Gastroesophageal sphincter (tissue), 4 donors: ENCODE data around the gene TSPEAR. TPM values are rescaled to one million over a fixed set of nuclear protein-coding genes. Genes with fewer than 3 reads are reported as not detected.

Experiments used
- ATAC-seq: fragments of 150-250 bp; one replicate; pipeline ENCODE4 v1.9.1; 2016; ENCODE audit warnings: mild to moderate bottlenecking, moderate library complexity
- H3K27ac ChIP-seq, 4 donors: fragments of 200-600 bp; sonication (generic) in 3 of 4; 1 replicate in 3 of 4; 2 replicates in 1 of 4; pipeline ENCODE4 v1.5.1; 2016 to 2019
- H3K27me3 ChIP-seq: fragments of 200-600 bp; sonication (generic); one replicate; pipeline ENCODE4 v1.5.1; 2019
- H3K36me3 ChIP-seq, 2 donors: fragments of 200-600 bp; sonication (generic); one replicate each; pipeline ENCODE4 v1.5.1; 2019; ENCODE audit warnings: control low read depth in 1 of 2
- H3K4me1 ChIP-seq, 3 donors: fragments of 200-600 bp; sonication (generic); 1 replicate in 2 of 3; 2 replicates in 1 of 3; pipeline ENCODE4 v1.5.1; 2016 to 2019; ENCODE audit warnings: control low read depth in 2 of 3
- H3K4me3 ChIP-seq, 2 donors: fragments of 200-600 bp; sonication (generic); one replicate each; pipeline ENCODE4 v1.5.1; 2019; ENCODE audit warnings: mild to moderate bottlenecking in 1 of 2, moderate library complexity in 1 of 2
- H3K9me3 ChIP-seq, 3 donors: fragments of 200-600 bp; sonication (generic); one replicate each; pipeline ENCODE4 v1.5.1; 2017 to 2019; ENCODE audit warnings: control low read depth in 2 of 3
- EP300 ChIP-seq: sonication (generic); formaldehyde crosslinking; IDR thresholded peaks from one replicate; pipeline ENCODE4 v1.6.1; 2017; ENCODE audit warnings: antibody characterized with exemption, mild to moderate bottlenecking
- POLR2A ChIP-seq, 2 donors: fragments of 450-650 bp; IDR thresholded peaks; one replicate each; pipeline ENCODE4 v1.6.1; 2017; ENCODE audit warnings: antibody characterized with exemption in 2 of 2, mild to moderate bottlenecking in 2 of 2, moderate library complexity in 1 of 2
- POLR2AphosphoS5 ChIP-seq: sonication (generic); formaldehyde crosslinking; IDR thresholded peaks from one replicate; pipeline ENCODE4 v1.6.1; 2017; ENCODE audit warnings: antibody characterized with exemption
- WGBS, 2 donors: methylation state at CpG; one replicate each; pipeline ENCODE4 v1.1.5; 2018; ENCODE audit warnings: low coverage in 1 of 2; 5-methylcytosine and 5-hydroxymethylcytosine counted together
- total RNA-seq, 4 donors: library from RNA; depleted of rRNA; stranded (reverse); fragments of >200 nt; gene quantifications; one replicate each; pipeline ENCODE4 v1.1.0, GENCODE V29; 2016
- TF ChIP-seq, protein P1 (sequence below), 4 experiments: fragments of 200-600 bp in 2 of 4; fragments of 450-650 bp in 2 of 4; sonication (generic) in 1 of 4; IDR thresholded peaks; one replicate each; pipeline ENCODE4 v1.5.1; 2017 to 2019; ENCODE audit warnings: antibody characterized with exemption in 4 of 4, mild to moderate bottlenecking in 2 of 4, moderate library complexity in 2 of 4

TSPEAR gene
- total RNA-seq, 4 donors from 2014 or later, result not detected

DNA sequence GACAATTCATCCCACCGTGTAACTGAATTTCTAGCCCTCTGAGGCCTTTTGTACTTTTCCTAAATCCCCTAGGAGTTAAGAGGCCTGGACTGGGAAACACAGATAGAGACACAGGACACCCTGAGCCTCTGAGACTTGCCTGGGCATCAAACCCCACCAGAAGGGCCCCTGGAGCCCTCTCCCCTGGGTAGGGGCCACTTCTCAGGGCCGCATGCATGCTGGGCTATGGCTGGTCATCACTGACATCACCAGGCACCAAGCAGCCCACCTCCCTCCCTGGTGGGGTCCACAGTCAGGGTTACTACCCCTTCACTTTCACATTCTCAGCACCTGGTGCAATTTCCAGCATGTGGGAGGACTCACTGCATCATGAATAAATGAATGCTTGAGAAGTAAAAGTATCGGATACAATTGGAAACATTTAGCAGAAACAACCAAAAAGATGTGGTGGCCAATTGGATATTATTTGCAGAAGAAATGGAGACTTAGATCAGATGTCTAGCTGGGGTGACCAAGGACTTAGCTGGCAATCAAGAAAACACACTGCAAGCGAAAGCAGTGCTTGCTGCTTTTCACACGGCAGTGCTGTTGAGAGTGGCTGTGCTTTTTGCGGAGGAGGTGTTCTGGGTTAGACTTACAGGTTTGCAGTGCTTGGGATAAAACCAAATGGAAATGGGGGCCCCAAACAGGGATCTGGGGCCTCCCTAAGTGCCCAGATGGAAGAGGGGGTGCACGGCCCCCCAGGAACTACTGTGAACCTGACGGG, 111.9 kb downstream of the TSPEAR start:
- TF ChIP-seq POLR2A (IDR thresholded peaks at IDR 0.05) (no peak), EP300 (no peak), POLR2AphosphoS5 (no peak)
- no peak for ATAC-seq
- H3K4me1 ChIP-seq, result no peaks in the 10 kb centered on the region
- H3K27ac ChIP-seq, result no peak overlapping the region
- WGBS, 2 donors, result 73 to 93% methylated on average over 5 to 6 of the region's 8 CpGs
- no peaks in the 10 kb centered on the region for H3K36me3 ChIP-seq
- H3K4me3 ChIP-seq, result no peak overlapping the region
- H3K9me3 ChIP-seq, result peaks cover 0 to 12% (median 0%) of the 10 kb centered on the region in 3 donors
- peaks cover 76% of the 10 kb centered on the region for H3K27me3 ChIP-seq

DNA sequence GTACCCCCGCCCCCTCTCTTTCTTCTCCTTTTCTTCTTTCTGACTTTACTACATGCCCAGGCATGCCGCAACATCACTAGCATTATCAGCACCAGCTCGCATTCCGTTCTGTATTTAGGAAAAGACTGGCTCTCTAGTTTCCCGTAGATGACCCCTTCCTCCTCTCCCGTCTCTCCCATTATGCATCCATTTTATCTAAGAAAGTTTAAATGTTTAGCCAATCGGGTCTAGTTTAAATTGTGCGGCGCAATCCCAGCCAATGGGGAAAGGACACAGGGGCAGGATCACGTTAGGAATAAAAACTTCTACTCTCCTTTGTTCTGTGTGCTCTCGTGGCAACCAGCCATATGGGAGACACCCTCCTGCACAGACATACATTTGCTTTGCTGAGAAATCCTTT, 113.3 kb downstream of the TSPEAR start:
- no peak overlapping the region for H3K4me3 ChIP-seq
- no peaks in the 10 kb centered on the region for H3K4me1 ChIP-seq
- H3K9me3 ChIP-seq, result peaks cover 0 to 12% (median 0%) of the 10 kb centered on the region in 3 donors
- WGBS, 2 donors, result 67 to 71% methylated on average over 6 to 11 of the region's 11 CpGs
- no peak overlapping the region for H3K27ac ChIP-seq
- H3K27me3 ChIP-seq, result peaks cover 67% of the 10 kb centered on the region
- no peaks in the 10 kb centered on the region for H3K36me3 ChIP-seq
- no peak for ATAC-seq
- TF ChIP-seq, protein P1, sequence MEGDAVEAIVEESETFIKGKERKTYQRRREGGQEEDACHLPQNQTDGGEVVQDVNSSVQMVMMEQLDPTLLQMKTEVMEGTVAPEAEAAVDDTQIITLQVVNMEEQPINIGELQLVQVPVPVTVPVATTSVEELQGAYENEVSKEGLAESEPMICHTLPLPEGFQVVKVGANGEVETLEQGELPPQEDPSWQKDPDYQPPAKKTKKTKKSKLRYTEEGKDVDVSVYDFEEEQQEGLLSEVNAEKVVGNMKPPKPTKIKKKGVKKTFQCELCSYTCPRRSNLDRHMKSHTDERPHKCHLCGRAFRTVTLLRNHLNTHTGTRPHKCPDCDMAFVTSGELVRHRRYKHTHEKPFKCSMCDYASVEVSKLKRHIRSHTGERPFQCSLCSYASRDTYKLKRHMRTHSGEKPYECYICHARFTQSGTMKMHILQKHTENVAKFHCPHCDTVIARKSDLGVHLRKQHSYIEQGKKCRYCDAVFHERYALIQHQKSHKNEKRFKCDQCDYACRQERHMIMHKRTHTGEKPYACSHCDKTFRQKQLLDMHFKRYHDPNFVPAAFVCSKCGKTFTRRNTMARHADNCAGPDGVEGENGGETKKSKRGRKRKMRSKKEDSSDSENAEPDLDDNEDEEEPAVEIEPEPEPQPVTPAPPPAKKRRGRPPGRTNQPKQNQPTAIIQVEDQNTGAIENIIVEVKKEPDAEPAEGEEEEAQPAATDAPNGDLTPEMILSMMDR (IDR thresholded peaks at IDR 0.05), result no peak

DNA sequence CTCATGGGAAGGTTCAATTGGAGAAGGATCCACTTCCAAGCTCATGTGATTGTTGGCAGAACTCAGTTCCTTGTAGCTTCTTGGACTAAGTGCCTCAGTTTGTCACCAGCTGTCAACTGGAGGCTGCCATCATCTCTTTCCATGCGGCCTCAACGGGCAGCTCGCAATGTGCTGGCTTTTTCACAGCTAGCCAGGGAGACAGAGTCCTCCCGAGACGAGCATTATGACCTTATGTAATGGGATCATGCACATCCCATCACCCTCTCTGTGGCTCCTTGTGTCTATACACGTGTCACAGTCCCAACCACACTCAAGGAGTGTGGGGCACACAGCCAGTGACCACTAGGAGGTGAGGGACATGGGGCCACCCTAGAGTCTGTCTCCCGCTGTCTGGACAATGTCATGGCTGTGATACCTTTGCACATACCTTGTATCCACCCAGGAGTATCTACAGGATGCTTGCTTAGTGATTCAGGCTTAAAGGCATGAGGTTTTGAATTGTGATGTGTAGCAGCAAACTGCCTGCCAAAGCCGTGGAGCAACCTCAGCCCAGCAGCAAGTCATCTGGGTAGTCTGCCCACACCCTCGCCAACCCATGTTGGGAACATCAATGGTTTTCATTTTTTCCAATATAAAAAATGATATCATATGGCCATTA, 115.2 kb downstream of the TSPEAR start:
- 67 to 76% methylated on average over 6 to 7 of the region's 9 CpGs for WGBS, 2 donors
- Histone ChIP-seq H3K9me3 (peaks cover 0 to 12% (median 0%) of the 10 kb centered on the region in 3 donors), H3K27ac (no peak overlapping the region), H3K4me1 (no peaks in the 10 kb centered on the region), H3K27me3 (peaks cover 64% of the 10 kb centered on the region), H3K4me3 (no peak overlapping the region), H3K36me3 (no peaks in the 10 kb centered on the region)
- no peak for TF ChIP-seq POLR2AphosphoS5
- TF ChIP-seq, protein P1 (IDR thresholded peaks at IDR 0.05), result no peak
- TF ChIP-seq POLR2A (IDR thresholded peaks at IDR 0.05), result no peak
- TF ChIP-seq EP300, result no peak
- ATAC-seq, result no peak

DNA sequence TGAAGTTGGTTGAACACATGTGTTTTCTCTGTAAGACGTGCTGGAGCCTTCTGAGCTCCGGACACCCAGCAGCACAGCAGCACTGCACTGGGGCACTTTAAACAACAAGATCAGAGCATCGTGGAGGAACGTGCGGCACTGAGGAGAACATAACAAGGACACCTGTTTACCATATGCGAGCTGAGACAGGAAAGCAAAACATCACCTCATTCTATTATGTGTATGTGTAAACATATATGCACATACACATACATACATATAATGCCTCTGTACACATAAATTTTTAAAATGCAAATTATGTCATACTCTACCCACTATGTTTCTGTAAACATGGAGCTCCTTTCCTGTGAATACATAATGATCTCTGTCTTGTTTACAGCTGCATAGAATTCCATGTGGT, 115.8 kb downstream of the TSPEAR start:
- Histone ChIP-seq H3K4me3 (no peak overlapping the region), H3K27ac (no peak overlapping the region), H3K4me1 (no peaks in the 10 kb centered on the region), H3K36me3 (no peaks in the 10 kb centered on the region), H3K27me3 (peaks cover 66% of the 10 kb centered on the region), H3K9me3 (peaks cover 0 to 12% (median 0%) of the 10 kb centered on the region in 3 donors)
- TF ChIP-seq POLR2A (IDR thresholded peaks at IDR 0.05) (no peak), POLR2AphosphoS5 (no peak), EP300 (no peak)
- TF ChIP-seq, protein P1 (IDR thresholded peaks at IDR 0.05), result no peak
- ATAC-seq, result no peak
- WGBS, 2 donors, result 61 to 83% methylated on average over 1 to 6 of the region's 6 CpGs

DNA sequence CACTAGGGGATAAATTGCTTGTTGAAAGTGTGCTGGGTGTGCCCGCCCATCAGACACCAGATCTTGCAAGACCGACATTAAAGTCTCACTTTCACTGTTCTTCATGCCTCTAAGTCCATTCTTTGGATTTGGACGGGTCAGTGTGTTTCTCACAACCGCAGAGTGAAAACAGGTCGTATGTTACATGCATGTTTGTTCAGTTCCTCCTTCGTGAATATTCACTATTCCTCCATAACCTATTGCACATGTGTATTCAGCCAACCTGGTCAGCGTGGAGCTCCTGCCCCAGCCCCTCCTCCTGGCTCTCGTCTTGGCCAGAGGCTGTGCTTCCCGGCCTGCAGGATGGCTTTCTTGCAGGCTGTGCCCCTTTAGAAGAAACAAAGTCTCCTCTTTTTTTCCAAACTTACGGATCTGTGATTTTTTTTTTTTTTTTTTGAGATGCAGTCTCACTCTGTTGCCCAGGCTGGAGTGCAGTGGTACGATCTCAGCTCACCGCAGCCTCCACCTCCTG, 116.9 kb downstream of the TSPEAR start:
- Histone ChIP-seq H3K4me1 (no peaks in the 10 kb centered on the region), H3K9me3 (peaks cover 0 to 12% (median 0%) of the 10 kb centered on the region in 3 donors), H3K27me3 (peaks cover 66% of the 10 kb centered on the region), H3K27ac (no peak overlapping the region), H3K36me3 (no peaks in the 10 kb centered on the region), H3K4me3 (no peak overlapping the region)
- 63 to 87% methylated on average over 6 to 10 of the region's 12 CpGs for WGBS, 2 donors
- no peak for TF ChIP-seq EP300
- no peak for TF ChIP-seq POLR2A (IDR thresholded peaks at IDR 0.05)
- TF ChIP-seq, protein P1 (IDR thresholded peaks at IDR 0.05), result no peak
- TF ChIP-seq POLR2AphosphoS5, result no peak
- no peak for ATAC-seq
